GM19351 (cell line): ENCODE data around the gene PLCH1.

Experiments used
- ATAC-seq: cut with Tn5 transposase; IDR thresholded peaks from one replicate; pipeline ENCODE4 v1.9.1; 2021; ENCODE audit warnings: mild to moderate bottlenecking, moderate library complexity; ENCODE audit not compliant: unreplicated experiment

The PLCH1 gene

DNA sequence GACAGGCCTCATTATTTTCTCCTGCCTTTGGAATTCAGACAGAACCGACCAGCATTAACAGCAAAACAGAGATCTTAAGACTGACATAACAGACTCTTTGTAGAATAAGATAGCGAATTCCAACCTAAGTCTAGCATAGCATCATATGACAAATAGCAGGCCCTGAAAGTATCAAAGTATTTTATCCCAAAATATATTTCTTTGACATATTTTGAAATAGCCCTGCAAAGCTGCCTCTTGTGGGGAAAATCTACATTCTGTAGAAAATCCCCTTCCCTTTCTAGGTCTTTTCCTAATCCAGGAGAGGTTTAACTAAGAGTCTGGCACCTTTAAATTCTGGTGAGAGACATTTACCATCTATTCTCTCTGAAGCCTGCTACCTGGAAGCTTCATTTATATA lies 417.0 kb downstream of the PLCH1 start:
- ATAC-seq, result no peak

- ATAC-seq, result no peak
These were observed 417.4 kb downstream of the PLCH1 start for GRCh38 chr3:155327430-155327829.

GRCh38 chr3:155326901-155327300 lies 418.0 kb downstream of the PLCH1 start:
- ATAC-seq, result no peak

GRCh38 chr3:155326244-155326643 lies 418.6 kb downstream of the PLCH1 start:
- ATAC-seq, result no peak
